Neuronal stem cell (in vitro differentiated cells): ENCODE measurements around the gene HAUS2.

Experiments
- DNase-seq: peaks from one replicate; pipeline ENCODE4 v3.0.0-alpha.2; 2013; ENCODE audit warnings: low spot score
- H2AFZ ChIP-seq: one replicate; pipeline ENCODE4 v1.6.1; 2013; ENCODE audit warnings: mild to moderate bottlenecking, low read length, inconsistent platforms
- H2AK5ac ChIP-seq: 2 replicates; pipeline ENCODE4 v1.6.1; 2013; ENCODE audit warnings: low read depth, mild to moderate bottlenecking, inconsistent platforms, low read length, moderate library complexity, mixed read lengths
- H2BK120ac ChIP-seq: 2 replicates; pipeline ENCODE4 v1.6.1; 2013; ENCODE audit warnings: low read depth, mild to moderate bottlenecking, inconsistent platforms, low read length, moderate library complexity, mixed read lengths
- H2BK12ac ChIP-seq: one replicate; pipeline ENCODE4 v1.6.1; 2013; ENCODE audit warnings: low read length, inconsistent platforms
- H2BK15ac ChIP-seq: 2 replicates; pipeline ENCODE4 v1.6.1; 2013; ENCODE audit warnings: mild to moderate bottlenecking, low read length, inconsistent platforms, mixed read lengths
- H2BK5ac ChIP-seq: one replicate; pipeline ENCODE4 v1.6.1; 2013; ENCODE audit warnings: inconsistent platforms, mild to moderate bottlenecking, low read length, moderate library complexity
- H3K14ac ChIP-seq: one replicate; pipeline ENCODE4 v1.6.1; 2013; ENCODE audit warnings: low read length, inconsistent platforms
- H3K18ac ChIP-seq: 2 replicates; pipeline ENCODE4 v1.6.1; 2013; ENCODE audit warnings: low read length, inconsistent platforms
- H3K23ac ChIP-seq: 2 replicates; pipeline ENCODE4 v1.6.1; 2013; ENCODE audit warnings: low read depth, mild to moderate bottlenecking, mixed read lengths, low read length, inconsistent platforms; ENCODE audit not compliant: poor library complexity
- H3K27ac ChIP-seq: replicated peaks from 3 replicates; pipeline ENCODE4 v1.5.1; 2013; ENCODE audit warnings: low read length, inconsistent platforms
- H3K27me3 ChIP-seq, 3 experiments: 2 replicates each; pipeline ENCODE4 v1.6.1; 2013; ENCODE audit warnings: low read length in 3 of 3, mild to moderate bottlenecking in 2 of 3, inconsistent platforms in 1 of 3, low read depth in 1 of 3, mixed read lengths in 1 of 3, moderate library complexity in 1 of 3; ENCODE audit not compliant: control insufficient read depth in 3 of 3, insufficient read depth in 3 of 3
- H3K36me3 ChIP-seq, 2 donors: replicated peaks in 1 of 2; 2 replicates each; pipeline ENCODE4 v1.6.1; 2013; ENCODE audit warnings: low read length in 2 of 2; ENCODE audit not compliant: control insufficient read depth in 2 of 2, insufficient read depth in 2 of 2
- H3K4ac ChIP-seq: 2 replicates; pipeline ENCODE4 v1.6.1; 2013; ENCODE audit warnings: inconsistent platforms, mild to moderate bottlenecking, low read length, moderate library complexity
- H3K4me1 ChIP-seq, 2 donors: 1 replicate in 1 of 2; 2 replicates in 1 of 2; pipeline ENCODE4 v1.6.1; 2013; ENCODE audit warnings: low read length in 2 of 2, low read depth in 1 of 2; ENCODE audit not compliant: control insufficient read depth in 2 of 2, insufficient read depth in 1 of 2
- H3K4me2 ChIP-seq: one replicate; pipeline ENCODE4 v1.6.1; 2013; ENCODE audit warnings: mild to moderate bottlenecking, low read length, inconsistent platforms; ENCODE audit not compliant: insufficient read depth, poor library complexity, severe bottlenecking
- H3K4me3 ChIP-seq, 2 donors: 2 replicates each; pipeline ENCODE4 v1.5.1; 2013; ENCODE audit warnings: low read length in 2 of 2, mild to moderate bottlenecking in 2 of 2, inconsistent platforms in 1 of 2, moderate library complexity in 1 of 2
- H3K79me1 ChIP-seq: one replicate; pipeline ENCODE4 v1.6.1; 2013; ENCODE audit warnings: low read depth, mild to moderate bottlenecking, inconsistent platforms, low read length, moderate library complexity
- H3K9ac ChIP-seq: one replicate; pipeline ENCODE4 v1.6.1; 2013; ENCODE audit warnings: mild to moderate bottlenecking, low read depth, low read length, inconsistent platforms; ENCODE audit not compliant: poor library complexity
- H3K9me3 ChIP-seq, 2 donors: replicated peaks in 1 of 2; 2 replicates each; pipeline versions ENCODE3 to v1.6.1; 2013; ENCODE audit warnings: low read length in 2 of 2, mild to moderate bottlenecking in 2 of 2, inconsistent platforms in 1 of 2, low read depth in 1 of 2, mixed read lengths in 1 of 2, moderate library complexity in 1 of 2; ENCODE audit not compliant: control insufficient read depth in 2 of 2, insufficient read depth in 1 of 2
- H4K8ac ChIP-seq: one replicate; pipeline ENCODE4 v1.6.1; 2013; ENCODE audit warnings: low read depth, mild to moderate bottlenecking, inconsistent platforms, low read length, moderate library complexity
- H4K91ac ChIP-seq: one replicate; pipeline ENCODE4 v1.6.1; 2013; ENCODE audit warnings: low read length, low read depth, mild to moderate bottlenecking, inconsistent platforms; ENCODE audit not compliant: poor library complexity
- WGBS, 2 donors: extraction: QIAGEN DNeasy Blood & Tissue Kit; methylation state at CpG; one replicate each; pipeline ENCODE4 v1.1.7; 2013; ENCODE audit warnings: missing lambda C conversion rate in 2 of 2, mixed read lengths in 1 of 2; ENCODE audit not compliant: insufficient read length in 2 of 2, insufficient replicate concordance in 1 of 2; ENCODE audit errors: extremely low coverage in 2 of 2; 5-methylcytosine and 5-hydroxymethylcytosine counted together

Gene HAUS2

DNA sequence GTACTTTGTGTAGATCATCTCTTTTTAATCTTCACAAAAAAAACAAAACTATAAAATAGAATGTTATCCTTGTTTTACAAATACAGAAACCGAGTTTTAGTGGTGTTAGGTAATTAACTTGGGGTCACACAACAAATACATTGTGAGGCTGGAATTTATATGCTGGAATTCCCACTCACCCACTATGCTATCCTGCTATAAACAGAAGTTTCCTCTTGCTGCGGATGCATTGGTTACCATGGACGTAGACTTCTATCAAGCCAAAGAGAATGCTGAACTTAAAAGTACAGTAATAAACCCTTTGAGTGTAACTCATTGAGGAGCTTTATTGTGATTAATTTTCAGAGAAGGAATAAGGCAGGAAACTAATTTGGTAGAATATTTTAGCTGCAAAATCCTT, 44.0 kb upstream of the HAUS2 start:
- DNase-seq, result no peak
- H3K23ac ChIP-seq, result no peak overlapping the region
- no peak overlapping the region for H3K18ac ChIP-seq
- no peak overlapping the region for H3K14ac ChIP-seq
- no peak overlapping the region for H3K9ac ChIP-seq
- H3K9me3 ChIP-seq, result no peaks in the 10 kb centered on the region
- H4K8ac ChIP-seq, result no peak overlapping the region
- WGBS, 2 donors, result no CpG with 5 or more reads among the region's 3 CpGs
- H2BK12ac ChIP-seq, result no peak overlapping the region
- no peak overlapping the region for H4K91ac ChIP-seq
- H3K4me2 ChIP-seq, result no peak overlapping the region
- H3K36me3 ChIP-seq, result peaks cover 0 to 12% of the 10 kb centered on the region in 2 donors
- H3K27ac ChIP-seq, result no peak overlapping the region
- no peak overlapping the region for H2AK5ac ChIP-seq
- no peaks in the 10 kb centered on the region for H3K27me3 ChIP-seq
- H2BK15ac ChIP-seq, result no peak overlapping the region
- no peak overlapping the region for H2AFZ ChIP-seq
- H3K79me1 ChIP-seq, result no peaks in the 10 kb centered on the region
- no peaks in the 10 kb centered on the region for H3K4me1 ChIP-seq
- no peak overlapping the region for H2BK5ac ChIP-seq
- H2BK120ac ChIP-seq, result no peak overlapping the region
- H3K4me3 ChIP-seq, result no peak overlapping the region
- H3K4ac ChIP-seq, result no peak overlapping the region

DNA sequence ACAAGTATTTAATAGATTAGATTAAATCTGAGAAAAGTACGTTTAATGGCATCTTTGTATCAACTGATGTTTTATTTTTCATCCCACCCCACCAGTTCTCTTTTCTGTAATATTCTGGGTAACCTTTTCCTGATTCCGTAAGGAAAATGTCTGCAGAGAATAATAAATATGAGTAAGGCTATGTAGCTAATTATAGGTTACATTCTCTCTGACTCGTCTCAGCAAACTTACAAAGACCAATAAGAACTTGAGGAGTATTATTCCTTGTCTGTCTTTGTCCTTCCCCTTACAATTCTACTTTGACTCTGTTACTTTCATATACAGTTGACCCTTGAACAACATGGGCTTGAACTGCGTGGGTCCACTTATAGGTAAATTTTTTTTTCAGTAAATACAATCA, 41.1 kb upstream of the HAUS2 start:
- DNase-seq, result no peak
- H3K9ac ChIP-seq, result no peak overlapping the region
- no peak overlapping the region for H4K91ac ChIP-seq
- no peak overlapping the region for H4K8ac ChIP-seq
- H2BK5ac ChIP-seq, result no peak overlapping the region
- H2AK5ac ChIP-seq, result no peak overlapping the region
- H2BK12ac ChIP-seq, result no peak overlapping the region
- H3K4me1 ChIP-seq, result no peaks in the 10 kb centered on the region
- no peak overlapping the region for H3K4me2 ChIP-seq
- no peak overlapping the region for H2BK120ac ChIP-seq
- no peak overlapping the region for H3K18ac ChIP-seq
- no CpG with 5 or more reads among the region's 4 CpGs for WGBS, 2 donors
- H3K23ac ChIP-seq, result no peak overlapping the region
- no peaks in the 10 kb centered on the region for H3K27me3 ChIP-seq
- no peaks in the 10 kb centered on the region for H3K79me1 ChIP-seq
- H3K4ac ChIP-seq, result no peak overlapping the region
- no peak overlapping the region for H2BK15ac ChIP-seq
- H3K14ac ChIP-seq, result no peak overlapping the region
- H2AFZ ChIP-seq, result no peak overlapping the region
- H3K4me3 ChIP-seq, result no peak overlapping the region
- no peak overlapping the region for H3K27ac ChIP-seq
- H3K9me3 ChIP-seq, result no peaks in the 10 kb centered on the region
- peaks cover 0 to 34% of the 10 kb centered on the region in 2 donors for H3K36me3 ChIP-seq

DNA sequence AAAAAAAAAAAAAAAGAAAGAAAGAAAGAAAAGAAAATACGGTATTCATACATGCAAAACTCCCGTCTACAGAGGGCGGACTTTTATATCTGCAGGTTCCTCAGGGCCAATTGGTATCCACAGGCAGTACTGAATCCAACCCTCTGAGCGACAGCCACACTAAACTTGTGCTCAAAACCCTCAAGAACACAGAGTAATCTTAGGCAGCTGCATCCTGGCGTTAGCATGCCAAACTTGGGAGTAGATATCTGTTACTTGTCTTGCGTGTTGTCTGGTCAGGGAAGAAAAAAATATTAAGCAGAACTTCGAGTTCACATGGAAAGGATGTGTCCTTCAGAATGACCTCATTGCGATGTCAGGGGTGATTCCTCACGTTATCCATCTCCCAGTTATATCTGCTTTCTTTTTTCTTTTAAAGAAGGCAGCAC, 40.4 kb upstream of the HAUS2 start:
- H3K18ac ChIP-seq, result no peak overlapping the region
- H4K8ac ChIP-seq, result no peak overlapping the region
- no peak overlapping the region for H2BK12ac ChIP-seq
- H3K79me1 ChIP-seq, result no peaks in the 10 kb centered on the region
- DNase-seq, result no peak
- WGBS, 2 donors, result no CpG with 5 or more reads among the region's 9 CpGs
- H4K91ac ChIP-seq, result no peak overlapping the region
- H3K9ac ChIP-seq, result no peak overlapping the region
- H2AFZ ChIP-seq, result no peak overlapping the region
- H3K4me1 ChIP-seq, result no peaks in the 10 kb centered on the region
- no peak overlapping the region for H2BK15ac ChIP-seq
- no peak overlapping the region for H3K4me3 ChIP-seq
- H3K36me3 ChIP-seq, result peaks cover 0 to 41% of the 10 kb centered on the region in 2 donors
- no peak overlapping the region for H3K14ac ChIP-seq
- H3K4ac ChIP-seq, result no peak overlapping the region
- H3K27ac ChIP-seq, result no peak overlapping the region
- no peak overlapping the region for H3K4me2 ChIP-seq
- no peaks in the 10 kb centered on the region for H3K27me3 ChIP-seq
- H2BK120ac ChIP-seq, result no peak overlapping the region
- no peak overlapping the region for H2AK5ac ChIP-seq
- no peak overlapping the region for H2BK5ac ChIP-seq
- no peak overlapping the region for H3K23ac ChIP-seq
- H3K9me3 ChIP-seq, result no peaks in the 10 kb centered on the region

DNA sequence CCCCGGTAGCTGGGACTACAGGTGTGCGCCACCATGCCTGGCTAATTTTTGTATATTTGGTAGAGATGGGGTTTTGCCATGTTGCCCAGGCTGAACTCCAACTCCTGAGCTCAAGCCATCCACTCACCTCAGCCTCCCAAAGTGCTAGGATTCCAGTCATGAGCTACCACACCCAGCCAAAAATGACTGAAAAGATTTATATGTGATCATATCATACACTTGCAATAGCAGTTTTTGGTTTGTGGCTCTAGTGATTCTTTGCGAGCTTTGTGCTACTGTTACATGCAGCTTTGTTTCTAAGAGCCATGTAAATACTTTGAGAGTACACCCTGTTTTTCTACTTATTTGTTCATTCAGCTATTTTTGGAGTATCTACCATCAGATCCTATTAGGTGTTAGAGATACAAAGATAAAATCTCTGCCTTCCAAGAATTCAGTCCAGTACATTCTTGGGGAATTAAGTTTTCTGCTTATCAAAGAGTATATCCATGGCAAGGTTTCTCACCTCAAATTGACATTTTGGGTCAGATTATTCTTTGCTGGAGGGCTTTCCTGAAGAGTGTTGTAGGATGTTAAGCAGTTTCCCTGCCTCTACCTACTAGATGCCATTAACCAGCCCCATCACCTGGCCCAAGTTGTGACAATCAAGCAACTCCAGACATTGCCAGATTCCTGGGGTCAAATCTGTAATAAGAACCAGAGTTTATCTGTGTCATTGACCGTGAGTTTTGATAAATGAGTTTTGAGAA, 38.2 kb upstream of the HAUS2 start:
- Histone ChIP-seq H2BK12ac (no peak overlapping the region), H3K9ac (no peak overlapping the region), H2AFZ (no peak overlapping the region), H4K8ac (no peak overlapping the region), H3K23ac (no peak overlapping the region), H2BK5ac (no peak overlapping the region), H3K9me3 (no peaks in the 10 kb centered on the region), H3K4me1 (no peaks in the 10 kb centered on the region), H3K79me1 (no peaks in the 10 kb centered on the region), H3K27ac (no peak overlapping the region), H3K18ac (no peak overlapping the region), H3K4me3 (no peak overlapping the region), H3K27me3 (no peaks in the 10 kb centered on the region), H4K91ac (no peak overlapping the region), H2BK120ac (no peak overlapping the region), H3K36me3 (peaks cover 4 to 55% of the 10 kb centered on the region in 2 donors), H2BK15ac (no peak overlapping the region), H2AK5ac (no peak overlapping the region), H3K14ac (no peak overlapping the region), H3K4me2 (no peak overlapping the region), H3K4ac (no peak overlapping the region)
- no CpG with 5 or more reads among the region's 4 CpGs for WGBS, 2 donors
- DNase-seq, result no peak
